NCI-H146 treated with DMSO at 0.1 percent for 48 hours (cell line): Measurements from ENCODE around the gene ARHGAP35.
"Not testable (repeated sequence)": the region's sequence is repeated elsewhere in the genome, so short reads cannot be mapped to it uniquely, and the experiment has no call there.

Experiments used
- DNase-seq: peaks from one replicate; lab custom pipeline; 2025; ENCODE audit not compliant: unreplicated experiment; lab: John Stamatoyannopoulos, UW

Gene ARHGAP35

DNA sequence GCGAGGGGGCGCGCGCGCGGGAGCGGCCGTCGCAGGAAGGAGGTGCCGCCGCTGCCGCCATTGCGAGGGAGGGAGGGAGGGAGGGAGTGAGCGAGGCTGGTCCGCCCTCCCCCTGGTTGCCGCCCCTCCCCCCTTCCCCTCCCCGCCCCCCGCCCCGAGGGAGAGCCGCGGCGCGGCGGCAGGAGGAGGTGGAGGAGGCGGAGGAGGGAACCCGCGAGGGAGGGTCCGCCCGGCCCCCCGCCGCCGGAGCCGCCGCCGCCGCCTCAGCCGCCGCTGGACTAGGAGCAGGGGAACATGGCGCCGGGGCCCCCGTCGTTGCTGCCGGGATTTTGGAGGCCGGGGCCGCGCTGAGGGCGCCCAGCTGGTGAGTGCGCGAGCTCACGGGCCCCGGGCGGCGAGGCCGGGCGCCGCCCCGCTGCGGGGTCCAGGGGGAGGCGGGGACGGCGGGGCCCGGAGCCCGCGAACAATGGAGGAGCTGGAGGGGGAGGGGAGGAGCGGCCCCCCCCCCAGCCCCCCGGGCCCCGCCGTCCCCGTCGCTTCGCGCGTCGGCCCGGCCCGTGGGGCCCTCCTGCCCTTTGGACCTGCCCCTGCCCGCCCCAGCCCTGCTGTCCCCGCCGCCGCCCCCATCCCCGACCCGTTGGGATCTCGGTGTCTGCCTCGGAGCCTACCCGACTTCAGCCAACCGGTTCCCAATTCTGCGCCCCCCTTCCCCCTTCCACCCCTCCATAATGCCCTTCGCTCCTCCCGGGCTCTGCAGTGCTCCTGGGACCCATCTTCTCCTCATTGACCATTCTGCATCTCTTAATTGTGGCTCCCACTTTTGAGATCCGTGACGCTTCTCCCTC lies at the start of gene ARHGAP35:
Gene ARHGAP35 (plus strand): TSS at position 152 of the 845 bp plus-strand sequence. CDS start 57,679 bp downstream, outside the sequence.
- DNase-seq = no peak

DNA sequence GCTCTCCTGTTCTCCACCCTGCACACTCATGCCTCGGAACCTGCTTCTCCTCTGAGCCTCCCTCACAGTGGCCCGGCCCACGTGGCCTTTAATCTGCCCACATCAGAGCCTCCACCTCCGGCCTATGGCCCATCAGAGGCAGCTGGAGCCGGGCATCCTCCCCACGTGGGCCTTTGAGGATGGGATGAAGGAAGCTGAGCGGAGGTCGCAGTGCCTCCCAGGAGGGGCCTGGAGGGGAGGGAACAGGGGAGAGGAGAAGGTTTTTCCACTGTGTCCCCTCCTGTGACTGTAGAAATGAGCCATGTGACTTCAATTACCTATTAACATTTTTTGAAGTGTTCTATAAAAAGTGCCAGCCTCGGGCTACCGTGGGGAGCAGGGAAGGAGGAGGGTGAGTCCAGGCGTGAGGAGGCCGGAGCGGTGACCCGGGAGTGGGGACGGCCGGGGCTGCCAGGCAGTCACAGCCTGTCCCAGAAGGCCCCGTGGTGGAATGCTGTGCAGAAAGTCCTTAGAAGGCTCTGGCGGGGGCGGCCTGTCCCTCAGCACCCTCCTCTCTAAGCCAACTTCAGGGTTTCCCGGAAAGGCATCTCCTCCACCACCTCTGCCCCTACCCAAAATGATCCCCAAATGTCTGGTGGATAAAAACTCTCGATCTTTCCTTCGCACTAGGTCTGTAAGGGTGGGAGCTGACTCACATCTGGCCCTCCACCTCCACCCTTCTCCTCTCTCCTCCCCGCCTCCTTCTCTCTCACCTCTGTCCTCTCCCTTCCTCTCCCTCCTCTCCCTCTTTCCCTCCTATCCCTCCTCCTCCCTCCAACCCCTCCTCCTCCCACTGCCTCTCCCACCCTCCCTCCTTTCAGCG lies 47.6 kb upstream of the ARHGAP35 start:
- DNase-seq = no peak

DNA sequence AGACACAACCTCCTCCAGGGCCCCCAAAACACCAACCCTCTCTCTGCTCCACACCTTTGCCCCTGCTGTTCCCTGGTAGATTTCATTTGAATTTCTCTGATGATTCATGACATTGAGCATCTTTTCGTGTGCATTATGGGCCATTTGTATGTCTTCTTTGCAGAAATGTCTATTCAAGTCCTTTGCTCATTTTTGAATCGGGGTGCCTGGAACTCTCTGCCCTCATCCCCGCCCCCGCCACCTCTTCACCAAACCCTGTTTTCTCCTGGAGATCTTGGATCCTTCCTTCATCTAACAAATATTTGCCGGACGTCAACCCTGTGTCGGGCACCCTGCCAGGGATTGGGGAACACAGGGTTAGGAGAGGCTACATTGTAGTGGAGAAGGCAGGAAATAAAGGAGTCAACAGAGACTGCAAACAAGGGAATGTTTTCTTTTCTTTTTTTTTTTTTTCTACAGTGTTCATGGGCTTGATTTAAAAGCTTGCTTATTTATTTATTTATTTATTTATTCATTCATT lies 46.9 kb upstream of the ARHGAP35 start:
- no peak for DNase-seq

DNA sequence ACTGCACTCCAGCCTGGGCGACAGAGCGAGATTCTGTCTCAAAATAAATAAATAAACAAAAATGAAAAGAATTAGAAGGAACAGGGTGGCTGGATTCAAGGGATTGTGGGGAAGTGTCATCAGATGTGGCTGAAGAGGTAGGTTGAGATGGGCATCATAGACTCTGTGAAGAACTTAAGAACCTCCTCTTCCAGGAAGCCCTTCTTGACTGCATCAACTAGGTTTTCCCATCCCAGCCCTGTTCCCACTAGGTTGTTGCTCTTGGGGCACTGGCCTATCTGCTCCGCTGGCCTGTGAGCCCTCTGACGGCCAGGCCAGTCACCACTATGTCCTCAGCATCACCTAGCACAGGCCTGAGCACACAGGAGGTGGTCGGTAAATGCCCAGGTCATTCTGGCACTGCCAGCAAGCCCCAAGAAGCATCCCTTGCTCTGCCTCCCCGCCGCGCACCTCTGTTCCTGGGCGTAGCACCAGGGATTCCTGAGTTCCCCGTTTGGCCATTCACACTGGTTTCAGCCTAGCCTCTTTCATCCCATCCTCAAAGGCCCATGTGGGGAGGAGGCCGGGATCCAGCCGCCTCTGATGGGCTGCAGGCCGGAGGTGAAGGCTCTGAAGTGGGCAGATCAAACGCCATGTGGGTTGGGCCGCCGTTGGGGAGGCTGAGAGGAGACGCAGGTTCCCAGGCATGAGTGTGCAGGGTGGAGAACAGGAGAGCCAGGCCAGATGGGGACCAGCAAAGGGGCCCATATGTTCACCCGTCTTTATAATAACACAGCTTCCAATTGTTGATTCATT lies 44.8 kb upstream of the ARHGAP35 start:
- DNase-seq = no peak

DNA sequence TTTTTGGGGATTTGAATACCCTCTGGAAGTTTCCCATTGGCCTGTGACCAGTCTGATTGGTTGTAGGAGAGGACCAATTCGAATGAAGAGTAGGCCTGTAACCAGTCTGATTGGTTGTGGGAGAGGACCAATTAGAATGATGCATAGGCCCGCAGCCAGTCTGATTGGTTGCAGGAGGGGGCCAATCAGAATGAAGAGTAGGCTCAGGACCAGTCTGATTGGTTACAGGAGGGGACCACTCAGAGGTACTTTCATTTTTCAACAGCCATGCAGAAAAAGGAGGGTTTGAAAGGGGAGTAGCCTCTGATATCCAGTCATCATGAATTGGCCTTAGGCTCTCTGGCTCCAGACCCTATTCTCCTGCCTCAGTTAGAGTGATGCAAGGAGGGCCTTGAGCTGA lies 42.0 kb upstream of the ARHGAP35 start:
- DNase-seq = no peak

DNA sequence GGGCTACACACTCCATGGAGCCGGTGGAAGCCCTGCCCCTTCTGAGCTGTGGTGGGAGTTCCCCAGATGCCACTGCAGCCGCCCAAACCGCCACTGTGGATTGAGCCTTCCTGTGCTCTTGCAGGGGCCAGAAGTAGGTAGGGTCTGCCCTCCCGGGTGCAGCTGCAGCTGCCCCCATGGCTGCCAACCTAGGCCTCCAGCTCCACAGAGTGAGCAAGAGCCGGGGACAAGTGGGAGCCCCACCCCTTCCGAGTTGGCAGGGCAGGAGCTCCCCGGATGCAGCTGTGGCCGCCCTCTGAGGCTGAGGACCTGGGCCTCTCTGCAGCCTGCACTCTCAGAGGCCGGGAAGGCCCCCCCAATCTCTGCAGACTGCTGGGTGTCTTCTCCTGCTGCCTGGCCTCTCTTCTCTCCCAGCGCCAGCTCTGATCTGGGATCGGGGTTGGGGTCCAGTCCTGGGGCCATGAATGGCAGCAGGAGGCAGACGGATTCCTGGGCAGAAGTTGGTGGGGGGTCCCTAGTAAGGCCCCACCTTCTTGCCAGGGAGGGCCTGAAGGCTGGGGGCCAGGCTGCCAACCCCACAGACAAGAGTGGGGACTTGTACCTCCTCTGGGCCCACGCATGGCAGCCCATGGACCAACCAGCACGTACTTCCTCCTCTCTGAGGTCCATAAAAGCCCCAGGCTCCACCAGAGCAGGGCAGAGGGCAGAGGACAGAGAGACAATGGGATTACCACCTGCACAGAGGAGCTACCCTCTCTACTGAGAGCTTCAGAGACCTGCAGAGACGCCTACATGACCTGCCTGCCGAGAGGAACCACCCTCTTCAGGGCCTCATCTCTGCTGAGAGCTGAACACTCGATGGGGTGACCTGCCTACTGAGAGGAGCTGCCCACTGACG lies 39.0 kb upstream of the ARHGAP35 start:
- no peak for DNase-seq

DNA sequence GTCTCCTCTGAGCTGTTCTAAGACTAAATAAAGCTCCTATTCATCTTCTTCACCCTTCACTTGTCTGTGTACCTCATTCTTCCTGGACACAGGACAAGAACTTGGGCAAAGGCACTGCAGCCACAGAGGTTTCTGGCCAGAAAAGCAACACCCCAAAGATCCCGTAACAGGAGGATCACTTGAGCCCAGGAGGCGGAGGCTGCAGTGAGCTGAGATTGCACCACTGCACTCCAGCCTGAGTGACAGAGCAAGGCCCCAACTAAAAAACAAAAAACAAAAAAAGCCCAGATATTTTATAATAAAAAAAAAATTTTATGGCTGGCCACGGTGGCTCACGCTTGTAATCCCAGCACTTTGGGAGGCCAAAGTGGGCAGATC lies 38.4 kb upstream of the ARHGAP35 start:
- not testable (repeated sequence) for DNase-seq

DNA sequence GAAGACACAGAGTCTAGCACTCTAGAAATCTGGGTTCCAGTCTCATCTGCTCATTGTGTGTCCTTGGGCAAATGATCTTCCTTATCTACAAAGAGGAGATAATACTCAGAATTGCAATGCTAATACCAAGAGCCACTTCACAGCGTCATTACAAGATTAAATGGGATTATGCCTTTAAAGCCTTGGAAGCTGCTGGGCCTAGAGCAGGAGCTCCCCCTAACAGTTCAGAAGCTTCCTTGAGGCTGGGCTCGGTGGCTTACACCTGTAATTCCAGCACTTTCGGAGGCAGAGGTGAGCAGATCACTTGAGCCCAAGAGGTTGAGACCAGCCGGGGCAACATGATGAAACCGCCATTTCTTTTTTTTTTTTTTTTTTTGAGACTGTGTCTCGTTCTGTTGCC lies 37.7 kb upstream of the ARHGAP35 start:
- DNase-seq = no peak

DNA sequence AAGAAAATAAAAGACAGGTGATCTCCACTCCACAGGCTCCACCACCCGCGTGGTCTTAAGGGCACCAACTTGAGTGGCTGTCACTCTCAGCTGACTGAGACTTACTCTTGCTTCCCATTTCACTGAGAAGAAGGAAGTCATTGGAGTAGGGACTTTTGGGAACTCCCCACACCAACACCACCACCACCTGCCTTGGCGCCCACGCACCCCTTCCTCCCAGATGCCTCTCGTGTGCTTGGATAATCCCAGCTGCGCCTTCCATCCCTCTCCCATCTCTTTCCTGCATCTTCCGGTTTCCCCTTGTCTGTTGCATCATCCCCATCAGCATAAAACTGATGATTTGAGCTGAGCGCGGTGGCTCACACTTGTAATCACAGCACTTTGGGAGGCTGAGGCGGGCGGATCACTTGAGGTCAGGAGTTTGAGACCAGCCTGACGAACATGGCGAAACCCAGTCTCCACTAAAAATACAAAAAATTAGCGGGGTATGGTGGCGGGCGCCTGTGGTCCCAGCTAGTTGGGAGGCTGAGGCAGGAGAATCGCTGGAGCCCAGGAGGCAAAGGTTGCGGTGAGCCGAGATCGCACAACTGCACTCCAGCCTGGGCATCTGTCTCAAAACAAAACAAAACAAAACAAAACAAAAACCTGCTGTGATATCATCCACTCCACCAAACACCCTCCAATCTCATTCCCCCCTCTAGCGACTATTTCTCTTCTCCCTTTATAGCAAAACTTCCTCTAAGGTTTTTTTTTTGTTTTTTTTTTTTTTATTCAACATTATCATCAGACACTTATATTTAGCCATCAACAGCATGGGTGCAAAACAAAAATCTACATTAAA lies 35.7 kb upstream of the ARHGAP35 start:
- DNase-seq = no peak

DNA sequence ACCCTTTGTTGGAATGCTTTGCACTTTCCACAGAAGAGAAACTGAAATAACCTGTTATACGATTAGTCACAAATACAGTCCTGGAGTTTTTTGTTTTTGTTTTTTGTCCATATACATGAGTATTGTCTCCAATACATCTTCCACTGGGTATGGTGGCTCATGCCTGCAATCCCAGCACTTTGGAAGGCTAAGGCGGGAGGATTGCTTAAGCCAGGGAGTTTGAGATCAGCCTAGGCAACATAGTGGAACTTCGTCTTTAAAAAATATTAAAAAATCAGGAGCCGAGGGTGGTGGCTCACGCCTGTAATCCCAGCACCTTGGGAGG lies 35.1 kb upstream of the ARHGAP35 start:
- DNase-seq = no peak

DNA sequence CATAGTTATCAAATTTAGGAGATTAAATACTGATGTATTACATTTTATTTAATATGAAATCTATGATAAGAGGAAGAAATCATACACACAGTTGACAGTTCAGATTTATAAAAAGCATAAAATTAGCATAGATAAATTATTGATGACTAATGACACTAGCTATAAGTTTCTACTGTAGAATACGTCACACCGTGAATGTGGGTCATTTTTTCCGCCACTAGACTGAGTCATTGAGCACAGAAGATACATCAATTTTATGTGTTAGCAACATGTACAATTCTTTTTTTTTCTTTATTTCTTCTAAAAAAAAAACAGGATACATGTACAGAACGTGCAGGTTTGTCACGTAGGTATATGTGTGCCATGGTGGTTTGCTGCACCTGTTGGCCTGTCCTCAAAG lies 32.3 kb upstream of the ARHGAP35 start:
- no peak for DNase-seq

DNA sequence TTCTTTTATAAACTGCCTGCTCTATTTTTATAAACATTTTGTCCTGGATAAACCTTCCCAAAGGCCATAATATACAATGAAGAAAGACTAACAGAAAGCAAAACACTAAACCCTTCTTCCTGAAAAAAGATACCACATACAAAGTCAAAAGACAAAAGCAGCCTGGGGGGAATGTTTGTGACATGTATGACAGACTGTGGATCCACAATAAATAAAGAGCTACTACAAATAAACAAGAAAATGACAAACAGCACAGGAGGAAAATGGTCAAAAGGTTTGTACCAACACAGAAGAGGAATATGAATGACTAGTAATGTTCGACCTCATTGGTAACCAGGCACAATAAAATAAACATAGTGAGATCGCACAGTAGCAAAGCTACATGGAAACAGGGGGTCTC lies 29.9 kb upstream of the ARHGAP35 start:
- no peak for DNase-seq

DNA sequence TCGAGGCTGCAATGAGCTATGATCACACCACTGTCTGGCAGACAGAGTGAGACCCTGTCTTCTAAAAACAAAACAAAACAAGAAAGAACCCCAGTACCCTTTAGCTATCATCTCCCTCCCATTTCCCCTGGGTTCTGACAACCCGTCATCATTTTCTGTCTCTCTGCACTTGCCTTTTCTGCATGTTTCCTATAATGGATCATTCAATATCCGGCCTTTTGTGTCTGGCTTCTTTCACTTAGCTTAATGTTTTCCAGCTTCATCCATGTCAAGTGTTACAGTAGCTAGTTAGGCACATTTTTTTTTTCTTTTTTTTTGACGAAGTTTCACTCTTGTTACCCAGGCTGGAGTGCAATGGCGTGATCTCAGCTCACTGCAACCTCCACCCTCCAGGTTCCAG lies 26.7 kb upstream of the ARHGAP35 start:
- DNase-seq = no peak

DNA sequence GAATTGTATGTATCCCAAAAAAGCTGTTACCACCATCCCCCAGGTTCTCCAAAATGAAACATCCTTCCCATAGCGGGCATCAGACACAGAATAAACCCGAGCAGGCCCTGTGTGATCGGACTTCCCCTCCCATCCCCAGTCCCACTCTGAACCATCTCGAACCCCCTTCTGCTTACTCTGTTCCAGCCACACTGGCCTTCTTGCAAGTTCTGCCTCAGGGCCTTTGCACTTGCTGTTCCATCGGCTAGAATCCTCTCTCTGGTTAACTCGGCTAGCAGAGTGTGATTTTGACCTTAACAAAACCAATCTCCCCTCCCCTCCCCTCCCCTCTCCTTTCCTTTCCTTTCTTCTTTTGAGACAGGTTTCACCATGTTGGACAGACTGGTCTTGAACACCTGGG lies 25.8 kb upstream of the ARHGAP35 start:
- DNase-seq = no peak

DNA sequence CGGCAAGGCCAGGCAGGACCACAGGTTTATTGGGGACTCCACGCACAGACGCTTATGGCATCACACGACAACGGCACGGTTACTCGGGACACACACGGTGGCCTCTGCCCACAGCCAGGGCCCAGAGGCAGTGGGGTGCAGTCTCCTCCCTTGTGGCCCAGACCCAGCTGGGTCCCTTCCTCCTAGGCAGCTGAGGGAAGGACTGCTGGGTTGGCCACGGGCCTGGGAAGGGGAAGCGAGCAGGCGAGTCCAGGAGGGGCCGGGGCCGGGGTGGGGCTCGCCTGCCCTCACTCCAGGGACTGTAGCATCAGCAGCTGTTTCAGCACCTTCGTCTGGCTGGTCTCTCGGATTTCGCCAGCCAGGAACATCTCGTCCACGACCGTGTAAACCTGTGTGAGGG lies 22.6 kb upstream of the ARHGAP35 start:
- no peak for DNase-seq

DNA sequence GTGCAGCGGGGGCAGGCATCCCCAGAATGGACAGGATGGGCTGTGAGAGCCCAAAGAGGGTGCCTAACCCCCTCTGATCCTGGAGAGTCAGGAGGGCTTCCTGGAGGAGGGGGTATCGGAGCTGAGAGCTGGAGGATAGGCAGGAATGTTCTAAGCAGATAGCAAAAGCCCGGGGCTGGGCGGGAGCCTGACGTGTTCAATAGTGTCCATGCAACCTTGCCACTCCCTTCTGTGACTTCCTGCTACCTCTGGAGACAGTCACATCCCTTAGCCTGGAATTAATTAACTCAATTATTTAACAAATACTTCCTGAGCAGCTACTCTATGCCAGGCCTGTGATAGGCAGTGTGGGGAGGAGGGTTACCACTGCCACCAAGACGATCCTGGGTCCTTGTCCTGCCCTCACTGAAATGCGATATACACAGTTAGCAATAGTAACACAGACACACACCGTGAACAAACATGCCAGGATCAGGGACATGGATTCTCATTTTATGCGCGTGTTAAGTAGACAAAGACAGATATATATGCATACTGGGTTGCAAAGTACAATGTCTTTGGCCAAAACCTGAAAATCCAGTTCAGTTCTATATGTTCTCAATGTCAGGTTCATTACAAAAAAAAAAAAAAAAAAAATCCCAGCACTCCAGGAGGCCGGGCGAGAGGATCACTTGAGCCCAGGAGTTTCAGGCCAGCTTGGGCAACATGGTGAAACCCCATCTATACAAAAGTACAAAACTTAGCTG lies 20.9 kb upstream of the ARHGAP35 start:
- DNase-seq = no peak

DNA sequence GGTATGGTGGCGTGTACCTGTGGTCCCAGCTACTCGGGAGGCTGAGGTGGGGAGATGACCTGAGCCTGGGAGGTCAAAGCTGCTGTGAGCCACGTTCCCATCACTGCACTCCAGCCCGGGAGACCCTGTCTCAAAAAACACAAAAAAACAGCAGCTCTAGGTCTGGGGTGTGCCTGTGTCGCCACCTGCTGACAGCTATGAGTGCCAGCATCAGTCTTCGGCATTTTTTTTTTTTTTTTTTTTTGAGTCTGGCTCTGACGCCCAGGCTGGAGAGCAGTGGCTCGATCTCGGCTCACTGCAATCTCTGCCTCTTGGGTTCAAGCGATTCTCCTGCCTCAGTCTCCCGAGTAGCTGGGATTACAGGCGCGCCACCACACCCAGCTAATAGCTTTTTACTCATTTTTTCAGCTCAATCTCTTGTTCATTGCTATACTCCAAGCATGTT lies 20.3 kb upstream of the ARHGAP35 start:
- peak; percentile 58 for DNase-seq

DNA sequence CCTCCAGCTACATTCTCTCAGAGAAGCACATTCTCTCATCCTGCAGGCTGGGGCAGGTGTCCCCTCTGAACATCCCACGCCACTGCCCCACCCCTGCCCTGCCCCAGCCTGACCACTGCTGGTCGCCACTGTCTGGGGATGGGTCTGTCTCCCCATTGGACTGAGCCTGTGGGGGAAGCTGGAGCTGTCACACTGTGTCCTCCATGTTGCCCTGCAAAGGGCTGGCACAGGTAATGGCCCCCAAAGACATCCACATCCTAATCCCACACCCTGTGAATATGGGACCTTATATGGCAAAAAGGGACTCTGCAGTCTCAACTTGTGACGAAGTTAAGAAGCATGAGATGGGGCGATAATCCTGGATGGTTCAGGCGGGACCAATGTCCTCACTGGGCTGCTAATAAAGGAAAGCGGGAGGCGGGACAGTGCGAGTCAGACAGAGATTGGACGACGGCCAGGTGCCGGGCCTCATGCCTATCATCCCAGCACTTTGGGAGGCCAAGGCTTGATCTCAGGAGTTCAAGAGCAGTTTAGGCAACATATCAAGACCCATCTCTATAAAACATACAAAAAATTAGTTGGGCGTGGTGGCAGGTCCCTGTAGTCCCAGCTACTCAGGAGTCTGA lies 19.2 kb upstream of the ARHGAP35 start:
- no peak for DNase-seq
